ENCODE measurements around the gene CARMIL1.
"Not testable (repeated sequence)": the region's sequence is repeated elsewhere in the genome, so short reads cannot be mapped to it uniquely, and the experiment has no call there.

Gene CARMIL1

DNA sequence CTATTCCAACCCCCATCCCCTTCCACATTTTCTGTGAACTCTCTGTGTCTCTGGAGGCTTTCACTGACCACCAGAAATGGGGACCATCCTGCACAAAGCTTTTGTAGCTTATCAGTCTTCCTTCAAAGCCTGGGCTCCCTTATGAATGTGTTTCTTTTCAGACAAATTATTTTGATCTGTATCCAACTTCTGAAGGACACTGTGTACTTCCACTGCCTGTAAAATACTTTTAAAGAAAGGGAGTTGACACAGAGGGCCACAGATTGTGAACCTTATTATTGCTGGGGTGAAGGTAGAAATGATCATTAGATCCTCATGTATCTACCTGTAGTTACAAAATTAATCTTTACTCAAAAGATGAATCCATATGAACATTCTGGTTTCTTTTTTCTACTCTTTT lies 135.6 kb downstream of the CARMIL1 start:
- DNase-seq, result no peak

DNA sequence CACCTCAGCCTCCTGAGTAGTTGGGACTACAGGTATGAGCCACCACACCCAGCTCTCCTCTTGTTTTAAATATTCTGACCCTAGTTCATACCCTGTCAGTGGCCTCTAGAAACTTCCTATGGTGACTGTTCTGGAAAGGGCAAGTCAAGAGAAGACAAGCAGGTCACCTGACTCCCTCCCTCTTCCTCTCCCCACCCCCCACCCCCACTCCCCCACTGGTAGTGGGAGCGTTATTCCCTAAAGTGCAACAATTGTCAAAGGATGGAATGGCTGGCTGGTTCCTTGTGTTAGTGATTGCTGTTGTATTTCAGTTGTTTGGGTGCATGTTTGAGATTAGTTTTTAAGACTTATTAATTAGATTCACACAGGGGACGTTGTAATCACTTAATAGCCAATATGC lies 136.1 kb downstream of the CARMIL1 start:
- no peak for DNase-seq

DNA sequence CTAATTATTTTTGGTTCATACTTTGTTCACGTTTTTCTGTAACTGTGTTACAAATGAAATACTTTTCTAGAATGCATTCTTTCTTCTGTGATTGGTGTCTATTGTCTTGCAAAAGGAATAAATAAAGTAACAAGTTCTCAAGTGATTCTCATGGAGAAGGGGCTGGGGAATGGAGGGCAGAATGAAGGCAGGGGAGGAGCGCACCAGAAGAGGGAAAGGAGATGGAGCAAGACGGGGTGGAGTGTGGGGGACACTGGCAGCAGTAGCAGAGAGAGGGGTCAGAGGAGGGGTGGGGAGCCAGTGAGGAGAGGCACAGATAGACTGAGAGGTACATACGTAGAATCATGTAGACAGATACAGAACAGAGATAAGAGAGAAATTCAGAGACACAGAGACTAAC lies 136.5 kb downstream of the CARMIL1 start:
- DNase-seq, result no peak

DNA sequence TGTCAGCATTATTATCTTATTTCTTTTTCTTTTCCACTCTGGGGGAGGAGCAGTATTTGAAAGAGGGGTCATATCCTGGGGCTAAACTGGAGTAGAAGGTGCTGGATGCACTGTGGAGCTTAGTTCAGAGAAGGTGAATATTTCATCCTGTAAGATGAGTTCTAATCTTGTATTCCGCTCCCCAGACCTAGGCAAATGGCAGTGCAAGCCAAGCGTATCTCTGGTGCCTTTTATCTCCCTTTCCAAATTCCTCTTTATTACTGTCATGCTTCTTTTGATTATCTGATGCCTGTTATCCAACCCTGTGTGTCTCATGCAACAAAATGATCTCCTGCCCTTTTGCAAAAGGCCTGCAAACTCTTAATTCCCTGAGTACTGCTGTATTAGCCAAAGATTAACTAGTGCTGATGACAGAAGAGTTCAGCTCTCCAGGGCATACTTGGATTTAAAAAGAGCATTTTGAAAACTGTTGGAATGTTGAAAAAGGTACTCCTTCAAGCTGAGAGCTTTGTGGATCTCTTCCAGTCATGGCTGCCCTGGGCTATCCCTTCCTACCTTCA lies 138.0 kb downstream of the CARMIL1 start:
- DNase-seq, result no peak

DNA sequence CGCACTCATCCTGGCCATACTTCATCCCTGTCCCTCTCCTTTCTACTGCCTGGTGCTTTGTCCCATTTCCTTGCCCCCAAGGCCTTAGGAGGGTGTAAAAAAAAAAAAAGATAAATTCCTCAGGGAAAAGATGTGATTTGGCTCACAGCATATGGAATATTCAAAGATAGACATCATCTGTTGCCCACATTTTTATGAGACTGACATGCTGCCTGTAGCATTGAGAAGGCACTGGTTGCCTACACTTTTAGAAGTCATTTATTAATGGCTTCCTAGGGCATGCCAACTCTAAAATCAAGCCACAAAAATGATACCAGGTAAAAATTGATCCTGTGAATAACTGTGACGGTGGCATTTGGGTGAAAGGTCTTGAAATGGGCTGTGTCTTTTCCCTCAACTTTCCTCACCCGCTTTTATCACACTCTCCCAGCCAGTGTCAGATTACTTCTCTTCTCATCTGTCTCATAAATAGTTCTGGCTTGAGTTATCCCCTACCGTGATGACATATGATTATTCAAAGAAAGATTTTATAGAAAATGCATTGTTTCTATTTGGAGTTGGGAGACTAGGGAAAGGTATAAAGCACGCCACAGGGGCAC lies 139.4 kb downstream of the CARMIL1 start:
- no peak for DNase-seq

DNA sequence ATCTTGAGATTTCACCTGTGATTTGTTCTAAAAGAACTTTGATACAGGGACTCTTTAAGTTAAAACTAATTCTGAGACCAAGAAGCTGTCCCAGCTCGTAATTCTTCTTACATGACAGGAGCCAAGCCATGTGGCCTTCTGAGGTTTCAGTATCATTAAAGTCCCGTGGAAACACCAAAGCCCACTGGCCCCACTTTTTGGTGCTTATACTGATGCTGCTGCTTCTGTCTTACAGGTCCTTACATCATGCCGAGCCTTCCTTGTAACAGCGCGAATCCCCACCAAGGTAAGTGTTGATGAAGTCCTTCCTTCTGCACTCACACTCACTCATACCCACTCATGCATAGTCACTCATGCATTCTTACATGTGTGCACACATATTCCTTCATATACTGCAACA lies 140.7 kb downstream of the CARMIL1 start:
- DNase-seq, result no peak

DNA sequence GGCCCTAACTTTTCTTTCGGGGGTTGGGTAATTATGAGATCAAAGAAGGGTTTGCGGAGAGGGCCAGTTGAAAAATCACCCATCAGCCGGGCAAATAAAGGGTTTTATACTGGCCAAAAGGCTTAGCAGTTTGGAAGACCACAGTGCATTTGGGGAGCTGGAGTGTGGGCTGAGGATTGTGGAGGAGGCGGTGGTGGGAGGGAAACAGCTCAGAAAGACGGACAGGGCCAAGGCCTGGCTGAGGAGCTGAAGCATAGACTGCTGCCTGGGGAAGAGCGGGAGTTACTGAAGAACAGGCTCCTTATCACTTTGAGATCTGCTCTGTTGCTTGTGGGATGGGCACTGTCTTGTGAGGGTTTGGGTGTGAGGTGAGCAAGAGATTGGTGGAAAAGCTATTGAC lies 144.2 kb downstream of the CARMIL1 start:
- DNase-seq, result no peak

DNA sequence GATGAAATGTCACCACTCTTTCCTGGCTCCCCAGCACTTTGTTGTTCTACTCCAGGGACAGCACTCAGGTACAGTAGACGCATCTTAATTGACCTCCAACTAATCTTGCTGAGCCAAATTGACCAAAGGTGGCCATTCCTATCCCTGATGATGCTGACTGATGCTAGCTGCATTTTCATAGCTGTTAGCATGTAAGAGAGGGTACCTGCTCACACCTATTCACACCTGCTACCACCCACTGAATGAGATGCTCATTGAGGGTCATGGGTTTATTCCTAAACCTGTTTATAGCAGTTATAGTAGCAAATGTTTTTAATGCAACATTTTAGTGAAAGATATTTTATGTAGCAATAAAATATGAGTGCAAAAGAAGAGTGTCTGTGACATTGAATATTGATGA lies 145.1 kb downstream of the CARMIL1 start:
- DNase-seq, result no peak

DNA sequence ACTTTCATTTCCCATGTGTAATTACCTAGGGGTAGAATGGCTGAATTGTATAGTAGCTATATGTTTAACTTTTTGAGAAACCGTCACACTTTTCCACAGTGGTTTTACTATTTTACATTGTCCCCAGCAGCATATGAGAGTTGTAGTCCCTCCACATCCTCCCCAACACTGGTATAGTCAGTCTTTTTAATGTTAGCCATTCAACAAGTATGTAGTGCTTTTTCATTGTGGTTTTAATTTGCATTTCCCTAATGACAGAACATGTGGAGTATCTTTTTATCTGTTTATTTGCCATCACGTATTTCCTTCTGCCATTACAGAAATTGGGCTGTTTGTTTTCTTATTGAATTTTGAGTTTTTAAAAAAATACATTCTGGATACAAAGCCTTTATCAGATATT lies 148.4 kb downstream of the CARMIL1 start:
- no peak for DNase-seq

DNA sequence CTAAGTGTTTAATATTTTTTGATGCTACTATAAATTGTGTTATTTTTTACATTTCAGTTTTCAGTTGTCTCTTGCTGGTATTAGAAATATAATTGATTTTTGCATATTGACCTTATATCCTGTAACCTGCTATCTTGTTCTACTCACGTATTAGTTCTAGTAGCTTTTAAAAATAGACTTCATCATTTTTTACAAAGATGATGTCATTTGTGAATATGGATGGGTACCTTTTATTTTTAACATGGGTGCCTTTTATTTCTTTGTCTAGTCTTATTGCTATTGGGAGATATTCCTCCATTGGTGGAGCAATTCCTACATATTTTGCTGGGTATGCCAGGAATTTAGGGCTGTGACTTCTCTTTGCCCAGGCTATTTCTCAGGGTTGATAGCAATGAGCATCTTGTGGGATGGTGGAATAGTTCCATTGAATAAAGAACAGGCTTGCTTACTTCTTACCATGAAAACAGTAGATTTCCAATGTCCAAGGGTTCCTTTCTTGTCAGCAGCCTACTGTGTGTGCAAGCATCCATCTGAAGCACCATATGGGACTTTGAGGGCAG lies 149.7 kb downstream of the CARMIL1 start:
- no peak for DNase-seq

DNA sequence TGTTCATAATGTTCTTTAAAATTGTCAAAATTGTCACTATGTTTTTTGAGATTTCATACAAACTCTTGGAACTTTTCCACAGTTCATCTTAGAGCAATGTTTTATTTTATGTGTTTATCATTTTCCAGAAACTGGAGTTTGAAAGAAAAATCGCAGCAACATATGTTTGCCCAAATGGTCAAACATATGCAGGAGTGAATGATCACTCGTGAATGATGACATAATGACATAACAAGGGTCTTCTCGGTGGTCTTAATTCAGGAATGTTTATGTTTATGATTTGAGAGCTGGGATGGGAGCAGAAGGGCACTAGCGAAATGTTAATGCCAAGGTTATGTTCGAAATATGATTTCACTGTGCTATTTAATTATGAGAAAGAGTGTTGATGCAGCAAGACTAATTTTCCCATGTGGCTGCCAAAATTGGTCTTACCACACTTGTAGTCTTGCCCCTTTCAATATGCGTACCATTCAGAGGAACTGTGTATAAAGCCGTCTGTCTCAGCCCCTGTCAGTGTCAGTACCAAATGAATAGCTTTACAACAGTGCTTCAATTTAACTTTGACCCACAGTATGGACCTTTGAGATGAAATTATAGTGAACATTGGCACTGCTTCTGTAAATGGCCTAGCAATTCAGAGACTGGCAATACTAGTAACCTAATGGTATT lies 152.3 kb downstream of the CARMIL1 start:
- DNase-seq, result no peak

DNA sequence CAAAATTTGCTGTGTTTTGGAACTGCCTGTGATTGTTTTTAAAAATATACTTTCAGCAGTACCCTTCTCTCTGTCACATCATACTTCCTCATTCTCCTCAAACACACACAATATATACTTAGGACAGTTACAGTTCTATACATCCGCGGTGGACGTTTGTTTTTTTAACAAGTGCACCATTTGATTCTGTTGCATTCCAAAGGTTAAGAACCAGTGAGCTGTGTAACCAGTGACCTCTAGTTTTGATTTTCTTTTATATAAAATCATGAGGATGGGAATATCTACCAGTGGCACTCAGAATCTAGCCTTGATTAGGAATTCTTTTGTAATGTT lies 152.8 kb downstream of the CARMIL1 start:
- DNase-seq, result no peak

DNA sequence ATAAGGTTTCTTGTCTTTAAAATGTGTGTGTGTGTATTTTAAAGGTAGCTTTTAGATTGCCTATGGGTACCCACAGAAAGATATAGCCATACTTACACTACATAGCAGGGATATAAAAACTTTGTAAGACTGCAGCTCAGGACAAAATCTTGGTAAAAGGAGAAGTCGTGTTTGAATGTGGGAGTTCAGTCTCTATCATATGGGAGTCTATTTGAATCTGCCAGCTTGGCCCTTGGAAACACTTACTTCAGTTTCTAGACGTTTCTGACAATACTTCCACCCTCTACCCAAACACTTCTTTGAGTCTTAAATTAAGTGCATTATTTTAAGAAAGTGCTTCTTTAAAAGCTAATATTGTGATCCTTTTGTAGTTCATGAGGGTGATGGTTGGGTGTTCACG lies 155.7 kb downstream of the CARMIL1 start:
- no peak for DNase-seq

DNA sequence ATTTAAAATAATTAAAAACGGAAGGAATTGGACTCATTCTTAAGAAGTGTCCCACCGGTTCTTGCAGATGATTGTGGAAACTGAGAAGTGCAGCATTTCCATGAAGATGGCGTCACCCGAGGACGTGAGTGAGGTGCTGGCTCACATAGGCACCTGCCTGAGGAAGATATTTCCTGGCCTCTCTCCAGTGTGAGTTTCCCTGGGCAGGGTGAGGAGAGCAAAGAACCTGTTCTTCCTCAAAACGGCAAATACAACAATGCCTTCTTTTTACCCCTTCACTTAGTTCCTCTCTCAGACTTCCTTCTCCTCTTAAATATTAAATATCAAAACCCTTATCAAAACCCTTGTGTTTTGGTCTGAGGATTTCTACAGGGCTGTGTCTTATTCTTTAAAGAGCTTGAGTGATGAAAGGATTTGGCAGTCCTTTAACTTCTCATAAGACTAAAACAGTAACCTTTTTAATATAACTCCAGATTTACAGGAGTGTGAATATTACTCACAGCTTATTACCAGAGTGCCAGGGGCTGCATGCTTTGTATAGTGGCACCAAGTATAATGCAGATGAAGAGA lies 156.3 kb downstream of the CARMIL1 start:
- no peak for DNase-seq

DNA sequence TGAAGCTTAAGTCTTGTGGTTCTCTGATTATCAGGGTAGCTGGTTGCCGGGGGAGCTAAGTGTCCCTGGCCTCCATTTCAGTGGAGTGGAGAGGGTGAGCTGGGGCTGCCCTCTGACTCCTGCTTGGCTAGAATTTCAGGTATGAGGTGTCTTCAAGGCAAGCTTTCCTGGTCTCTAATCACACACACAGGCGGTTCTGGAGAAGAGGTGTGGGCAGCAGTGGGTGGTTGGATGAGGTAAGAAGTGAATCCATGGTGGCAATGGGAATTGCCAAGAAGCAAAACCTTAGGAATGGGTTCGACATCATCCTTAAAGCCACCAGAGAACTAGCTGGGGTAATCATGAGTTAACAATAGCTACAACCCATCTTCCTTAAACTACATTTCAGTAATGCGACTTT lies 157.6 kb downstream of the CARMIL1 start:
- DNase-seq, result no peak

DNA sequence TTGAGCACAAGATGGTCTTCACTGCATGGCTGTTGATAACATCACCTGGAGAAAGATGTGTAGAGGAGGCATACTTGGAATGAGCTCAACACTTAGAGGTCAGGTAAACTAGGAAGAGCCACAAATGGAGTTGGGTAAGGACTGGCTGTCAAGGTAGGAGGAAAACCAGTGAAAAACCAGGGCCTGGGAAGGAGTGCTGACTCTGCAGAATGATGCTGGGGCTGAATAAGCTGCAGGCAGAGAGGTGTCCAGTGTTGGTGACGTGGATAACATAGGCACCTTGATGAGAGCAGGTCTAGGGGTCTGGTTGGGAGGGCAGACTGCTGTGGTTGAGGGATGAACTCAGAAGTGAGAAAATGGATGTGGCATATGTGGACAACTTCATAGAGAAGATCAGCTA lies 160.2 kb downstream of the CARMIL1 start:
- no peak for DNase-seq

DNA sequence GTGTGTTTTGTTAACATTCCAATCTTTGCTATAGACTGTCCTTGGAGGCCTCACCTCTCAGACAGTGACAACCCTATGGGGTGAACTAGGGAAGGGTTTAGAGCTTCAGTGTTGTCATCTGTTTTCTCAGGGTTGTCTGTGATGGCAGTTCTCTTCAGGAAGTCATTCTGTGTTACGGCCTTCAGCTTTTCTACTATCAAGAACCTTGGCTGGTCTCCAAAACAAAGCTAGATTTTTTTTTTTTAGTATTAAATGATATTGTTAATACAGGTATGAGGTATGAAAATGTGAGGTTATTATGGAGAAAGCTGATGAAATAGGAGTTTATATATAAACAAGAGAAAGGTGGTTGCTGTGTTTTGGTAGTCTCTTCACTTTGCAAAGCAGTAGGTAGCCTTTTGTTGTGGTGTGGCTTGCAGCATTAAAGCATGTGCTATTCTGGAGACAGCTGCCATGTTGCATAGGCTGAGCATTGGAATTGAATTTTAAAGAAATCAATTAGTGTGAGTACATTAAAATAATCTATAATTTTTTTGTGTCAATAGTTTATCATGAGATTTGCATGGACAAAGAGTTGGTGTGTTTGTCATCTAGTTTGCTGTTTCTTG lies 162.6 kb downstream of the CARMIL1 start:
- DNase-seq, result no peak

DNA sequence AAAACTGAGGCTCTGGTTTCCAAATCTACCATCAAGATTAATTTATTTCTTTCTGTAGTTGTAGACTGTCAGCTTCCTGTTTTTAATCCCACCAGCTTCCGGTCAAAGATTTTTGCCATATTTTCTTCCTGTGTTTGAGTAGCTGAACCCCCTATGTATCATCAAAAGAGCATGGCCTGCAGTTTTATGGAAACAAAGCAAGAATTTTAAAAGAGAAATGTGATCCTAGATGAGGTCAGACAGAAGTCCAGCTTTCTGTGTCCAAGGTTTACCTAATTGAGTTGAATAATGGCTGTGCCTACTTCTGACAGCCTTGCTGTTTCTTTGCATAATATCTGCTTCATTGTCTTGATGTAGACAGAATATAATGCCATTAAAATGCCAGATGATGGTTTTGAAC lies 163.7 kb downstream of the CARMIL1 start:
- no peak for DNase-seq

DNA sequence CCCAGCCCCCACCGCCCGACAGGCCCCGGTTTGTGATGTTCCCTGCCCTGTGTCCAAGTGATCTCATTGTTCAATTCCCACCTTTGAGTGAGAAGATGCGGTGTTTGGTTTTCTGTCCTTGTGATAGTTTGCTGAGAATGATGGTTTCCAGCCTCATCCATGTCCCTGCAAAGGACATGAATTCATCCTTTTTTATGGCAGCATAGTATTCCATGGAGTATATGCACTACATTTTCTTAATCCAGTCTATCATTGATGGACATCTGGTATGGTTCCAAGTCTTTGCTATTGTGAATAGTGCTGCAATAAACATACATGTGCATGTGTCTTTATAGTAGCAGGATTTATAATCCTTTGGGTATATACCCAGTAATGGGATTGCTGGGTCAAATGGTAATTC lies 165.3 kb downstream of the CARMIL1 start:
- not testable (repeated sequence) for DNase-seq

DNA sequence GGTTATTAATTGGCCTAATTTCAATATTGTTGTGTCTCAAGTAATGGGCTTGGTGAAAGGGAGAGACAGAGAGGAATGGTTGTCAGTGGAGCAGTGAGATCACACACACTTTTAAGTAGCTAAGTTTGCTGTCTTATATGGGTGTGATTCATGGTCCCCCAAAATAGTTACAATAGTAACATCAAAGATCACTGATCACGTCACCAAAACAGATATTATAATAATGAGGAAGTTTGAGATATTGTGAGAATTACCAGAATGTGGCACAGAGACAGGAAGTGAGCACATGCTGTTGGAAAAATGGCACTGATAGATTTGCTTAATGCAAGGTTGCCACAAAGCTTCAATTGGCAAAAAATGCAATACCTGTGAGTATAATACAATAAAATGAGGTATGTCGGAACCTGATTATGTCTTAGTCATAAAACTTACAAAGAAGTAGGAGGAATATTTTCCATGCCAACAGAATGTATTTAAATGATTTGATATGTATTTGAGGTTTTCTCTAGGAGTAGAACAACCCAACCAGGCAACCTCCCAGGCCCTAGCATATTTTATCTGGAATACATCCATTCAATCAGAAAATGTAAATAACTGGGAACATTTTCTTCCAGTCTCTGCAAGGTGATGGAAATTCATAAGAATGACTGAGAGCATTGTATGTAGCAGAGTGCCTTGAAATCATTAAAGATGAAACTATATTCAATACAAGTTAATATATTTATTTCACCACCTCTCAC lies 167.8 kb downstream of the CARMIL1 start:
- DNase-seq, result no peak

DNA sequence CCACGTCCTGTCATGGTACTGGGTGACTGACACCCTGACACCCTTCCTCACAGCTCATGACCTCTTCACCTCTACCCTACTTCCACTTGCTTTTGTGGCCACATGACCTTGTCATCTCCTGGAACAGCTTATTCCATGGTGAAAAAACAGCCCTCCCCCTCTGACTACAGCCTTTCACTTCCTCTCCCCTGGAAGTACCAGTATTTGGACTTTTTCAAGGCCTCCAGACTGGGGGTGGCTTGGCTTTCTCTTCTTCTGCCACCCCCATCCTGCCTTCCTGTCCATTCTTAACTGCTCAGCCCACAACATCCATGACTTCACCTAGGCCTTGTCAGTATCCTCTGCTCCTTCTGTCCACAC lies 168.4 kb downstream of the CARMIL1 start:
- no peak for DNase-seq

DNA sequence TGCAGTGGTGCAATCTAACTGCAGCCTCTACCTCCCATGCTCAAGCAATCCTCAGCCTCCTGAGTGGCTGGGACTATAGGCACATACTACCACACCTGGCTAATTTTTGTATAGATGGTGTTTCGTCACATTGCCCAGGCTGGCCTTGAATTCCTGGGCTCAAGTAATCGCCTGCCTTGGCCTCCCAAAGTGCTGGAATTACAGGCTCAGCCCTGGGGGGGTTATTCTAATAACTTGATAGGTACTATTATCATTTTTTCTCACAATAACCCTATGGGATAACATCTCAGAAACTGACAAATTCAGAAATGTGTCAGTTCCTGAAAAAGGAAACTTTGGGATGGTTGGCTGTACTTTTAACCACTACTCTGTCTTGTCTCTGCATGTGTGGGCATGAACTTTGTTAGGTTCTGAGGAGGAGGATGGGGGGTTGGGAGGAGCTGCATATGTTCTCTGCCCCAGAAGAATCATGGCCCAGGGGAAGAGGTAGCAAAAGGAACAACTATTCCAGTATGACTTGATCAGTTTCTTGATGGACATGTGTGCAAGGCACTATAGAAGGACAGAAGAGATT lies 169.9 kb downstream of the CARMIL1 start:
- no peak for DNase-seq

DNA sequence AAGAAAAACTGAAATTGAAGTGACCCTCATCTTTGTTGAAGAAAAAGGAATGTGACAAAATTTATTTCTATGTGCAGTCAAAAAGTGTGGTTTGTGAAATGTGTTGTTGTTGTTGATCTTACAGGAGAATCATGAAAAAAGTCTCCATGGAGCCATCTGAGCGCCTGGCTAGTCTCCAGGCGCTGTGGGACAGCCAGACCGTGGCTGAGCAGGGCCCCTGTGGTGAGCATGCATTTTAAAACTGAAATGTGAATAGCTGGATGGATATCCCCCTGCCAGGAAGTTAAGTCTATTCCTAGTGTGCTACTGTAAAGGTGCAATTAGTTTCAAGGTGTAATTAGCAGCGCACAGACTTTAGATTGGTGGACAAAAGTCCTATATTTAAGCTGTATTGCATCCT lies 170.6 kb downstream of the CARMIL1 start:
- DNase-seq, result no peak

Data from 8988T (cell line).